HG03139 (cell line): ENCODE data around the gene HELZ.

Experiments
- ATAC-seq: cut with Tn5 transposase; IDR thresholded peaks from one replicate; pipeline ENCODE4 v1.9.1; 2021; ENCODE audit not compliant: unreplicated experiment

HELZ gene

DNA sequence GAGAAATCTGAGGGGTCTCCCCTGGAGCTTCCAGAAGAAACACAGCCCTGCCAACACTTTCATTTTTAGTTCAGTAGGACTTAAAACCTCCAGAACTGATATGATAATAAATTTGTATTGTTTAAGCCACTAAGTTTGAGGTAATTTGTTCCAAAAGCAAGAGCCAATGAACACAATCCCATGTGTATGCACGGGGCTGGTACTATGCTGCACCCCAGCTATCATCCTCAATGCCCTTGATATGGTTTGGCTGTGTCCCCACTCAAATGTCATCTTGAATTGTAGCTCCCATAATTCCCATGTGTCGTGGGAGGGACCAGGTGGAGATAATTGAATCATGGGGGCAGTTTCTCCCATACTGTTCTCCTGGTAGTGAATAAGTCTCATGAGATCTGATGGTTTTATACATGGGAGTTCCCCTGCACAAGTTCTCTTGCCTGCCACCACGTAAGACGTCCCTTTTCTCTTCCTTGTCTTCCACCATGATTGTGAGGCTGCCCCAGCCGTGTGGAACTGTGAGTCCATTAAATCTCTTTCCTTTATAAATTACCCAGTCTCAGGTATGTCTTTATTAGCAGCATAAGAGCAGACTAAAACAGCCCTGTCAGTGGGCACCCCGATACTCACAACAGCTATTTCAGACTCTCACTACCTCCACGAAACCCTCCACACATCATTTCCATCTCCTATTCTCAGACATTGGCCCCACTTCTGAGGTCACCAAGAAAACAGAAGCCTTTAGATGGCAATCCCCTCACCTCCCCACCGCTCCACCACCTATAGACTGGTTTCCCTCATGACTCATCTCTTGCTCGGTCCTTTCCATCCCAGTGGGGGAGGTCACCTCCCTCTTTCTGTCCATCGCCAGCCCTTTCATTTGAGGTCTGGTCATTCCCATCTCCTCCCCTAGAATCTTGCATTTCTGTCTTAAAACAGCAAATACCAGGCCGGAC lies 209.6 kb downstream of the HELZ start:
- no peak for ATAC-seq

DNA sequence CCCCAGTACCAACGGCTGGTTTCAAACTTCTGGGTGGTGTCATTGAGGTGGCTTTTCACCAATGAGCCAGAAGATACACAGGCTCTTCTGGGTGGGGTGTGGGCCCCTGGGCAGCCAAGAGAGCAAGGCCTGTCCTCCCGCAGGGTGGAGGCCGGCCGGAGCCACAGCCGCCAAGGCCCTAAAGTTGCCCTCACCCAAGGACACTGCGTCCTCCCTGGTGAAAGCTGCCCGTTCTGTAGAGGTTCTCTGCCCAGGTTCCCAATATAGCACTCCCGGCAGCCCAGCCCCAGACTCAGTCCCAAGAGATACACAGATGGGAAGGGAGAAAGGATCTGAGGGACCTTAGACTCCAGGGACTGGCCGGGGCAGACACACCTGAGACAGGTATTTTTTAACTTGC lies 211.4 kb downstream of the HELZ start:
- ATAC-seq: no peak

DNA sequence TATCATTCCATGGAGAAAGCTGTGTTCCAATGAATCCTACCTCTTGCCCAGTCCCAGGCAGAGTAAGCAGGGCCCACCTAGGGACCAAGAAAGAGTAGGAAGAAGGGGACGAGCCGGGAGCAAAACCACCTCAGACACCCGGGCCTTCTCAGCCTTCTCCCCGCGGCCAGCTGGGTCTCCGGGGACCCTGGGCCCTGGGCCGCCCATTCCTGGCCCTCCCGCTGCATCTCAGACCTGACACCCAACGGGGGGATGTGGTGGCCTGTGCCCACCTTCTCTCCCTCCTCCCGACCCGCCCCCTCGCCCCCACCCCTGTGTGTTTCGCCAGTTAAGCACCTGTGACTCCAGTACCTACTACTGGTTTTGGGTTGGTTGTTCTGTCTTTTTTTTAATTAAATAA lies 212.0 kb downstream of the HELZ start:
- ATAC-seq: no peak

DNA sequence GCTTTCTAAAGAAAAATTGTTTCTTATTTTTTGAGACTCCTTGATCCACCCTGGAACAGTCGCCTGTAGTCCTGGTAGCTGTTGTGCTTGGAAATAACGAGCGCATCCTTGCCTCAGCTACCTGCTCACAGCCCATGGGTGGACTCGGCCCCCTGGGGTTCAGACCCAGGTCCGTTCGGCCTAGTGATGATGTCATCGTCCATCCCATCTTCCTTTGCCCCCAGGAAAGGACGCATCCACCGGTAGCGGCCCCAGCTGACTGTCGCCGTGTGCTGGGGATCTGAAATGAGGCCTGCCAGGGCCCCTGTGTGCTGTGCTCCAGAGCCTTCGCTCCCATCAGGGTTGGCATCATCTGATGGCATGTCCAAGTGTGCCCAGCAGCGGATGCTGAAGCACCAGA lies 212.6 kb downstream of the HELZ start:
- ATAC-seq: no peak

DNA sequence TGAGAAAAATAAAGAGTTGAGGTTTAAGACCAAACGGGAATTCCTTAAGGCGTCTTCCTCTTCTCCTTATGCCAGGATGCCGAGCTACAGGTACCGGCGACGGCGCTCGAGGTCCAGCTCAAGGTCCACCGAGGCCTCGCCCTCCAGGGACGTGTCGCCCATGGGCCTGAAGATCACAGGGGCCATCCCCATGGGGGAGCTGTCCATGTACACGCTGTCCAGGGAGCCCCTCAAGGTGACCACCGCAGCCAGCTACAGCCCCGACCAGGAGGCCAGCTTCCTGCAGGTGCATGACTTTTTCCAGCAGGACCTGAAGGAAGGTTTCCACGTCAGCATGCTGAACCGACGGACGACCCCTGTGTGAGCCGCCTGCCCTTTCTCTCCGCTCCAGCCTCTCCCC lies 214.4 kb downstream of the HELZ start:
- ATAC-seq: no peak

DNA sequence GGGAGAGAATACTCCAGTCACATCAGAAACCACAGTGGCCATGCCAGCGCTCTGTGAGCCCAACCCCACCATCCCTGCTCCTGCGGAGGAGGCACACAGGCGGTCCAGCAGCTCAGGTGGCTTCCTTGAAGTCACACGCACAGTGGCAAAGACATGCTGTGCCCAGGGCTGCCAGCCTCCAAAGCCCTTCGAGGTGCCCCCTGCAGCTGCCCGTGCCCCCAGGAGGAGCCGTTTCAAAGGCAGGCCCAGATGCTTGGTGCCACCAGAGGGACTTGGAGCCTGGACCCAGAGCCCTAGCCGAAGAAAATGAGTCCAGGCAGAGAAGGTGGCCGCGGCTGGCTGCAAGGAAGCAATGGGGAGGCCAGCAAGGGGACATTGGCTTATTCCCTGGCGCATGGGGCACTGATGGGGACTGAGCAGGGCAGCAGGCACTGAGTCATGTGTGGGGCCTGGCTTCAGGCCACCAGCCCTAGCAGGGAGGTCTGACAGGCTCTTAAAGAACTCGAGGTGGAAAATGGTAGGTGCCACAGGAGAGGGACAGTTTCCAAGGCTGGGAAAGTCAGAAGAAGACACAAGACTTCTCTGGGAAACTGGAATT lies 217.9 kb downstream of the HELZ start:
- ATAC-seq: no peak

DNA sequence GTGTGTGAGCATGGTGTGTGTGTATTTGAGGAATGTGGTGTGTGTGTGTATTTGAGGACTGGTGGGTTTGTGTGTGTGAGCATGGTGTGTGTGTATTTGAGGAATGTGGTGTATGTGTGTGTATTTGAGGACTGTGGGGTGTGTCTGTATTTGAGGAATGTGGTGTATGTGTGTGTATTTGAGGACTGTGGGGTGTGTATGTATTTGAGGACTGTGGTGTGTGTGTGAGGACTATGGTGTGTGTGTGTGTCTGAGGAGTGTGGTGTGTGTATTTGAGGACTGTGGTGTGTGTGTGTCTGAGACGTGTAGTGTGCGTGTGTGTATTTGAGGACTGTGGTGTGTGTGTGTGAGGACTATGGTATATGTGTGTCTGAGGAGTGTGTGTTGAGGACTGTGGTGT lies 218.7 kb downstream of the HELZ start:
- no peak for ATAC-seq

DNA sequence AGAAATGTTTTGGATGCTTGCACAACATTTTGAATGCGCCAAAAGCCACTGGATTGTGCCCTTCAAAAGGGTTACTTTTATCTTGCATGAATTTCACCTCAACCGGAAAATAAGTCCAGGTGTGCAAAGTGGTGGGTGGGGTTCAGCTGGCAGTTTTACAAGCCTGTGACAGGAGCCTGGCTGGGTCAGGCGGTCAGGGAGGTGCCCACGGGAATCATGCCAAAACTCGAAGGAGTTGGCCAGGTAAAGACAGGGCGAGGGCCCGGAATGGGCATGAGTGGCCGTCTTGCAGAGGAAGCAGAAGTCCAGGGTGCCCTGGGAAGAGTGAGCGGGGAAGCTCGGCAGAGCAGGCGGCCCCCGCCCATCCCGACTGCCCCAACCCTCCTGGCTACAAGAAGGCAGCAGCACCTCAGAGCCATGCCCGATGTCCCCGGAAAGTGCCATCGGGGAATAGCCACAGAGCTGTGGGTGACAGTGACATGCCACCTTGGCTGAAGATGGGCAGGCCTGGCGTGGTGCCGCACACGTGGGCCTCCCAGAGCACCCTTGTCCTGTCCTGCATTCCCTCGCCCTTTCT lies 219.7 kb downstream of the HELZ start:
- no peak for ATAC-seq

DNA sequence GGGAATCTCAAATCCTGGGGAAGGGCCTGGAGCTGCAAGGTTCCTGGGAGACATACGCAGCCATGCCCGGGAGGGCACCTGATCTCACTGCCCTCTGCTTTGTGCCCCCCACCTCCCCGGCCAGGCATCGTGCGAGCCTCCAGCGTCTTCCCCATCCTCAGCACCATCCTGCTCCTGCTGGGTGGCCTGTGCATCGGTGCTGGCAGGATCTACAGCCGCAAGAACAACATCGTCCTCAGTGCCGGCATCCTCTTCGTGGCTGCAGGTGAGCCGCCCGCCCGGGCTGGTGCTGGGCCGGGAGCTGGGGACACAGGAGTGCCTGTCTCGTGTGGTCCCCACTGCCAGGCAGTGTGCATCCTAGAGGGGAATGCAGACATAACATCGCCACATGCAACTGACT lies 220.3 kb downstream of the HELZ start:
- no peak for ATAC-seq

DNA sequence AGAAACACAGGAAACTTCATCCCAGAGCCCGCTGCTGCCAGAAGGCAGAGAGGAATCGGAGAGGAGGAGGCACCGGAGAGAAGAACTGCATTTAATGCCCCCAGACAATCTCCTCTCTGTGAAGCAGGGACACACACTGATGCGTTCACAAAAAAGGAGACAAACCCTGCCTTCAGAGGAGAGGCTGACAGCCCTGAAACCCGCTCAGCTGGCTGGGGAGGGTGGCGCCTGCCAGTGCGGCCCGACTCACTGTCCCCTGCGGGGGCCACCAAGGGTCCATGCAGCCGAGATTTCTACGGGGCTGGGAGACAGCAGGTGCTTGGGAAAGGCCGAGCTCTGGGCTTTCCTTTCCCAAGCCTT lies 222.6 kb downstream of the HELZ start:
- ATAC-seq: no peak

DNA sequence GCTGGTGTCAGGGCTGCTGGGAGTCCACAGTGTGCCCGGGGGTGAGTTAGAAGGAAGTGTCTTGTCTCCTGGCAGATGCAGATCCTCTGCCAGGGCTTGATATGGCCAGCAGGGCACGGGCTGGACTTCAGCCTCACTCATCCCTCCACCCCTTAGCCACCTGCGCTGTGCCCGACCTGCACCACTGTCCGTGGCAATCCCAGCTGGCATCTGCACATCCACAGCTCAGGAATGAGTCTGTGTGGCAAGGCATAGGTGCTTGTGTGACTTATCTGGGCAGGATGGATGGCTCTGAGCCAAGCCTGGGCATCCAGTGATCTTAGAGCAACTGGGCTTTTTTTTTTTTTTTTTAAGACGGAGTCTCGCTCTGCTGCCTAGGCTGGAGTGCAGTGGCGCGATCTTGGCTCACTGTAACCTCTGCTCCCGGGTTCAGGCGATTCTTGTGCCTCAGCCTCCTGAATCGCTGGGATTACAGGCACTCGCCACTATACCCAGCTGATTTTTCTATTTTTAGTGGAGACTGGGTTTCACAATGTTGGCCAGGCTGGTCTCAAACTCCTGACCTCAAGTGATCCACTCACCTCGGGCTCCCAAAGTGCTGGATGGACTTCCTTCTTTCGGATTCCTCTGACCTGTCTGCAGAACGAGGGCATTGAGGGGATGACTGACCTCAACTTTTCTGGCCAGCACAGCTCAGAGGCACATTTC lies 223.1 kb downstream of the HELZ start:
- no peak for ATAC-seq

DNA sequence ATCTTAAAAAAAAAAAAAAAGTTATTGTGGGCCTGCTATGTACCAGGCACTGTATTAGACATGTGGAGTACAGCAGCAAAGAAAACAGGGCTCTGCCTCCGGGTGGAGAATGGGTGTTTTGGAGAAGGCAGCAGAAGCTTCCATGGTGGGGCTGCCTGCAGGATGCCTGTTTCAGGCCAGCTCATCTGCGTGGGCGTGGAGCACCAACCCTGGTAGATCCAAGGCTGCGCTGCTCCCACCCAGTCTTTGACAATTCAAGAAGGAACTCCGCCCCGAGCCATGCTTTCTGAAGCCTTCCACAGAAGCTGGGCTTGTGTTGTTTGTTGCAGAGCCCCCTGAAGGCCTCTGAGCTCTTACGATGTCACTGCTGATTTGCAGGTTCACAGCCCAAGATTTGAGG lies 223.8 kb downstream of the HELZ start:
- ATAC-seq: no peak
